ENCODE measurements around the gene DGKG. TPM values are rescaled to one million over a fixed set of nuclear protein-coding genes. Genes with fewer than 3 reads are reported as not detected.

Gene DGKG
- total and polyA plus RNA-seq, 9 of the 15 experiments (the other 6 are each of a cell fraction or from before 2014, with no cell fraction given), result 0.01 to 0.36 (median 0.15) TPM

DNA sequence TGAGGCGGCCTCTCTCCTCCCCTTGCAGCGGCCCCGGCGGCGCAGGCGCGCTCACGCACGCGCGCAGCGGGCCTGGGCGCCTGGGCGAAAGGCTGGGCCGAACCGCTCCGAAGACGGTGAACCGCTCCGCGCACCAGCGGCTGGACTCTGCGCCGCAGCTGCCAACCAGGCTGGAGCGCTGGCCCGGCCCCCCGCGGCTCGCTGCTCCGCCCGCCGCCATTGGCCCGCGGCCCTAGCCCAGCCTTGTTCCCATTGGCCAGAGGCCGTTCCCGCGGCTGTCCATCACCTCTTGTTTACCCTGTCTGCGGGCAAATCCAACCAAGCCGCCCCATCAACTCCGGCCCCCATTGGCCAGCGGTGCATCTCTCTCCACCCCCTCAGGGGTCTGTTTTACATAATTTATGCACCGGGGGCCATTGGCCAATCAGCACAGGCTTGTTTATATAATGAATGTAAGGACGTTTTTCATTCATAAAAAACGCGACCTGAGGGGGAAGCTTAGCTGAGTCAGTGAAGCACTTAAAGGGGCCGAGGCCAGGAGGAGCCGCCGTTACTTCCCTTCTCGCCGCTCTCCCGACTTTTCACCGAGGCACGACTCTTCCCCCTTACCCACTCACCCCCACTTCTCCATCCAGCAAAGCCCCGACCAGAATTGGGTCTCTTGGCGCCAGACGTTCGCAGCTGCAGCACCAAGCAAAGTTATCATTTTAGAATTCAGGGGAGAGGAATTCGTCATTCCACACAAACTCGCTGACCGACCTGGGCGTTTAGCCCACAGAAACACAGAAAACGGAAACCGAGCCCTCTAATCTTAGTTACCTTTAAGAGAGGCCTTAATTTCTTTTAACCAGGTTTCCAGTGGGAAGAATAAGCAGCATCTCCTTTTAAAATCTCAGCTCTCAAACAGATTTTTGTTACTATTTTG lies 252.8 kb downstream of the DGKG start, which contains the start of gene ETV5 (continued):
- TF ChIP-seq HNRNPLL (IDR thresholded peaks at IDR 0.05; ENCODE audit: low read depth, low read length, poor library complexity, severe bottlenecking) (peak; percentile 57), PCBP1 (IDR thresholded peaks at IDR 0.05; ENCODE audit: low read depth, low read length, poor library complexity, severe bottlenecking) (peak; percentile 38), CCNT2 (IDR thresholded peaks at IDR 0.05; ENCODE audit: borderline replicate concordance, extremely low read depth, insufficient read length, low read depth, low read length) (peak; percentile 90), TBP (optimal IDR thresholded peaks at IDR 0.05; ENCODE audit: low read depth, low read length) (peak; percentile 69), ZFX (CRISPR knock-in tag; IDR thresholded peaks at IDR 0.05) (peak; percentile 64), KDM5B (IDR thresholded peaks at IDR 0.05; ENCODE audit: insufficient replicate concordance, low read depth, low read length) (peak; percentile 78), MEF2D (tag; conservative IDR thresholded peaks at IDR 0.05; ENCODE audit: low read depth) (no peak), MYC (IDR thresholded peaks at IDR 0.05; ENCODE audit: low read depth, low read length) (0 out of 2 replicates have a peak, but pooled peaks have one; percentile 30), MYC (CRISPR knock-in tag; IDR thresholded peaks at IDR 0.05; ENCODE audit: borderline replicate concordance, low read depth) (no peak), HCFC1 (IDR thresholded peaks at IDR 0.05; ENCODE audit: low read depth, low read length) (peak; percentile 25; the same call in 1 of the 2 replicates)
- TF ChIP-seq, protein P1, sequence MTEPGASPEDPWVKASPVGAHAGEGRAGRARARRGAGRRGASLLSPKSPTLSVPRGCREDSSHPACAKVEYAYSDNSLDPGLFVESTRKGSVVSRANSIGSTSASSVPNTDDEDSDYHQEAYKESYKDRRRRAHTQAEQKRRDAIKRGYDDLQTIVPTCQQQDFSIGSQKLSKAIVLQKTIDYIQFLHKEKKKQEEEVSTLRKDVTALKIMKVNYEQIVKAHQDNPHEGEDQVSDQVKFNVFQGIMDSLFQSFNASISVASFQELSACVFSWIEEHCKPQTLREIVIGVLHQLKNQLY (CRISPR knock-in tag; conservative IDR thresholded peaks at IDR 0.05), result no peak
- TF ChIP-seq, protein P2, sequence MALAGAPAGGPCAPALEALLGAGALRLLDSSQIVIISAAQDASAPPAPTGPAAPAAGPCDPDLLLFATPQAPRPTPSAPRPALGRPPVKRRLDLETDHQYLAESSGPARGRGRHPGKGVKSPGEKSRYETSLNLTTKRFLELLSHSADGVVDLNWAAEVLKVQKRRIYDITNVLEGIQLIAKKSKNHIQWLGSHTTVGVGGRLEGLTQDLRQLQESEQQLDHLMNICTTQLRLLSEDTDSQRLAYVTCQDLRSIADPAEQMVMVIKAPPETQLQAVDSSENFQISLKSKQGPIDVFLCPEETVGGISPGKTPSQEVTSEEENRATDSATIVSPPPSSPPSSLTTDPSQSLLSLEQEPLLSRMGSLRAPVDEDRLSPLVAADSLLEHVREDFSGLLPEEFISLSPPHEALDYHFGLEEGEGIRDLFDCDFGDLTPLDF (CRISPR knock-in tag; IDR thresholded peaks at IDR 0.05), result no peak
- TF ChIP-seq, protein P3, sequence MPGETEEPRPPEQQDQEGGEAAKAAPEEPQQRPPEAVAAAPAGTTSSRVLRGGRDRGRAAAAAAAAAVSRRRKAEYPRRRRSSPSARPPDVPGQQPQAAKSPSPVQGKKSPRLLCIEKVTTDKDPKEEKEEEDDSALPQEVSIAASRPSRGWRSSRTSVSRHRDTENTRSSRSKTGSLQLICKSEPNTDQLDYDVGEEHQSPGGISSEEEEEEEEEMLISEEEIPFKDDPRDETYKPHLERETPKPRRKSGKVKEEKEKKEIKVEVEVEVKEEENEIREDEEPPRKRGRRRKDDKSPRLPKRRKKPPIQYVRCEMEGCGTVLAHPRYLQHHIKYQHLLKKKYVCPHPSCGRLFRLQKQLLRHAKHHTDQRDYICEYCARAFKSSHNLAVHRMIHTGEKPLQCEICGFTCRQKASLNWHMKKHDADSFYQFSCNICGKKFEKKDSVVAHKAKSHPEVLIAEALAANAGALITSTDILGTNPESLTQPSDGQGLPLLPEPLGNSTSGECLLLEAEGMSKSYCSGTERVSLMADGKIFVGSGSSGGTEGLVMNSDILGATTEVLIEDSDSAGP (CRISPR knock-in tag; IDR thresholded peaks at IDR 0.05), result peak; percentile 94
- TF ChIP-seq, protein P4, sequence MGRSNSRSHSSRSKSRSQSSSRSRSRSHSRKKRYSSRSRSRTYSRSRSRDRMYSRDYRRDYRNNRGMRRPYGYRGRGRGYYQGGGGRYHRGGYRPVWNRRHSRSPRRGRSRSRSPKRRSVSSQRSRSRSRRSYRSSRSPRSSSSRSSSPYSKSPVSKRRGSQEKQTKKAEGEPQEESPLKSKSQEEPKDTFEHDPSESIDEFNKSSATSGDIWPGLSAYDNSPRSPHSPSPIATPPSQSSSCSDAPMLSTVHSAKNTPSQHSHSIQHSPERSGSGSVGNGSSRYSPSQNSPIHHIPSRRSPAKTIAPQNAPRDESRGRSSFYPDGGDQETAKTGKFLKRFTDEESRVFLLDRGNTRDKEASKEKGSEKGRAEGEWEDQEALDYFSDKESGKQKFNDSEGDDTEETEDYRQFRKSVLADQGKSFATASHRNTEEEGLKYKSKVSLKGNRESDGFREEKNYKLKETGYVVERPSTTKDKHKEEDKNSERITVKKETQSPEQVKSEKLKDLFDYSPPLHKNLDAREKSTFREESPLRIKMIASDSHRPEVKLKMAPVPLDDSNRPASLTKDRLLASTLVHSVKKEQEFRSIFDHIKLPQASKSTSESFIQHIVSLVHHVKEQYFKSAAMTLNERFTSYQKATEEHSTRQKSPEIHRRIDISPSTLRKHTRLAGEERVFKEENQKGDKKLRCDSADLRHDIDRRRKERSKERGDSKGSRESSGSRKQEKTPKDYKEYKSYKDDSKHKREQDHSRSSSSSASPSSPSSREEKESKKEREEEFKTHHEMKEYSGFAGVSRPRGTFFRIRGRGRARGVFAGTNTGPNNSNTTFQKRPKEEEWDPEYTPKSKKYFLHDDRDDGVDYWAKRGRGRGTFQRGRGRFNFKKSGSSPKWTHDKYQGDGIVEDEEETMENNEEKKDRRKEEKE (IDR thresholded peaks at IDR 0.05; ENCODE audit: borderline replicate concordance in 1 of 2, control insufficient read depth in 1 of 2, low read depth in 2 of 2, low read length in 1 of 2), result no peak
- TF ChIP-seq, protein P5, sequence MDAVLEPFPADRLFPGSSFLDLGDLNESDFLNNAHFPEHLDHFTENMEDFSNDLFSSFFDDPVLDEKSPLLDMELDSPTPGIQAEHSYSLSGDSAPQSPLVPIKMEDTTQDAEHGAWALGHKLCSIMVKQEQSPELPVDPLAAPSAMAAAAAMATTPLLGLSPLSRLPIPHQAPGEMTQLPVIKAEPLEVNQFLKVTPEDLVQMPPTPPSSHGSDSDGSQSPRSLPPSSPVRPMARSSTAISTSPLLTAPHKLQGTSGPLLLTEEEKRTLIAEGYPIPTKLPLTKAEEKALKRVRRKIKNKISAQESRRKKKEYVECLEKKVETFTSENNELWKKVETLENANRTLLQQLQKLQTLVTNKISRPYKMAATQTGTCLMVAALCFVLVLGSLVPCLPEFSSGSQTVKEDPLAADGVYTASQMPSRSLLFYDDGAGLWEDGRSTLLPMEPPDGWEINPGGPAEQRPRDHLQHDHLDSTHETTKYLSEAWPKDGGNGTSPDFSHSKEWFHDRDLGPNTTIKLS (IDR thresholded peaks at IDR 0.05; ENCODE audit: borderline replicate concordance, low read depth), result peak; percentile 43; the same call in 1 of the 2 replicates
